PFSK-1 (cell line): ENCODE measurements around the gene SCAANT1.

ENCODE experiments used
- POLR2AphosphoS5 ChIP-seq: IDR thresholded peaks from 2 replicates; pipeline ENCODE4 v1.6.1; 2012; ENCODE audit warnings: low read depth, mild to moderate bottlenecking, control low read depth, low read length, moderate library complexity
- REST ChIP-seq, 2 experiments: IDR thresholded peaks; 2 replicates each; pipeline versions ENCODE4 v1.6.1 to v1.8.0; 2011 to 2012; ENCODE audit warnings: low read depth in 2 of 2, low read length in 2 of 2, control low read depth in 1 of 2, inconsistent platforms in 1 of 2, mild to moderate bottlenecking in 1 of 2, moderate library complexity in 1 of 2; ENCODE audit not compliant: insufficient read depth in 1 of 2
- SIN3A ChIP-seq: IDR thresholded peaks from 2 replicates; pipeline ENCODE4 v1.6.1; 2012; ENCODE audit warnings: mild to moderate bottlenecking, low read length, moderate library complexity, borderline replicate concordance; ENCODE audit not compliant: insufficient read depth
- TAF1 ChIP-seq: IDR thresholded peaks from 2 replicates; pipeline ENCODE4 v1.6.1; 2012; ENCODE audit warnings: low read length, control low read depth, borderline replicate concordance; ENCODE audit not compliant: insufficient read depth

DNA sequence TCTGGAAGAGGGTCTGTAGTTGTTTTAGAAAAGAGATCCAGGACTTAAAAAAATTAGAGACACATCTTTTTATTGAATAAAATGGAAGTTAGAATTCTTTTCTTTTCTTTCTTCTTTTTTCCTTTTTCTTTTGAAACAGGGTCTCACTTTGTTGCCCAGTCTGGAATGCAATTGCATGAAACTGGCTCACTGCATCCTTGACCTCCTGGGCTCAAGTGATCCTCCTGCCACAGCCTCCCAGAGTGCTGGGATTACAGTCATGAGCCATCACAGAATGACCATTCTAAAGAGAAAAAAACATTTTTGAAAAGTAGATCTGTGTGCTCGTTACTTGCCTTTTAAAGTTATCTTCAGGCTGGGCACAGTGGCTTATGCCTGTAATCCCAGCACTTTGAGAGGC lies 45.0 kb downstream of the SCAANT1 start:
- TF ChIP-seq TAF1, result no peak
- TF ChIP-seq REST (IDR thresholded peaks at IDR 0.05; ENCODE audit: insufficient read depth in 1 of 2, low read depth in 2 of 2, low read length in 2 of 2), result no peak
- no peak for TF ChIP-seq POLR2AphosphoS5
- TF ChIP-seq SIN3A, result no peak
